Gastroesophageal sphincter (tissue), 4 donors: ENCODE results near the gene ITPA. TPM values are rescaled to one million over a fixed set of nuclear protein-coding genes. Genes with fewer than 3 reads are reported as not detected.

ENCODE experiments used
- ATAC-seq: fragments of 150-250 bp; one replicate; pipeline ENCODE4 v1.9.1; 2016; ENCODE audit warnings: mild to moderate bottlenecking, moderate library complexity
- H3K27ac ChIP-seq, 4 donors: fragments of 200-600 bp; sonication (generic) in 3 of 4; 1 replicate in 3 of 4; 2 replicates in 1 of 4; pipeline ENCODE4 v1.5.1; 2016 to 2019
- H3K27me3 ChIP-seq: fragments of 200-600 bp; sonication (generic); one replicate; pipeline ENCODE4 v1.5.1; 2019
- H3K36me3 ChIP-seq, 2 donors: fragments of 200-600 bp; sonication (generic); one replicate each; pipeline ENCODE4 v1.5.1; 2019; ENCODE audit warnings: control low read depth in 1 of 2
- H3K4me1 ChIP-seq, 3 donors: fragments of 200-600 bp; sonication (generic); 1 replicate in 2 of 3; 2 replicates in 1 of 3; pipeline ENCODE4 v1.5.1; 2016 to 2019; ENCODE audit warnings: control low read depth in 2 of 3
- H3K4me3 ChIP-seq, 2 donors: fragments of 200-600 bp; sonication (generic); one replicate each; pipeline ENCODE4 v1.5.1; 2019; ENCODE audit warnings: mild to moderate bottlenecking in 1 of 2, moderate library complexity in 1 of 2
- H3K9me3 ChIP-seq, 3 donors: fragments of 200-600 bp; sonication (generic); one replicate each; pipeline ENCODE4 v1.5.1; 2017 to 2019; ENCODE audit warnings: control low read depth in 2 of 3
- EP300 ChIP-seq: sonication (generic); formaldehyde crosslinking; IDR thresholded peaks from one replicate; pipeline ENCODE4 v1.6.1; 2017; ENCODE audit warnings: antibody characterized with exemption, mild to moderate bottlenecking
- POLR2A ChIP-seq, 2 donors: fragments of 450-650 bp; IDR thresholded peaks; one replicate each; pipeline ENCODE4 v1.6.1; 2017; ENCODE audit warnings: antibody characterized with exemption in 2 of 2, mild to moderate bottlenecking in 2 of 2, moderate library complexity in 1 of 2
- POLR2AphosphoS5 ChIP-seq: sonication (generic); formaldehyde crosslinking; IDR thresholded peaks from one replicate; pipeline ENCODE4 v1.6.1; 2017; ENCODE audit warnings: antibody characterized with exemption
- WGBS, 2 donors: methylation state at CpG; one replicate each; pipeline ENCODE4 v1.1.5; 2018; ENCODE audit warnings: low coverage in 1 of 2; 5-methylcytosine and 5-hydroxymethylcytosine counted together
- total RNA-seq, 4 donors: library from RNA; depleted of rRNA; stranded (reverse); fragments of >200 nt; gene quantifications; one replicate each; pipeline ENCODE4 v1.1.0, GENCODE V29; 2016
- TF ChIP-seq, protein P1 (sequence below), 4 experiments: fragments of 200-600 bp in 2 of 4; fragments of 450-650 bp in 2 of 4; sonication (generic) in 1 of 4; IDR thresholded peaks; one replicate each; pipeline ENCODE4 v1.5.1; 2017 to 2019; ENCODE audit warnings: antibody characterized with exemption in 4 of 4, mild to moderate bottlenecking in 2 of 4, moderate library complexity in 2 of 4

ITPA gene
- total RNA-seq, 4 donors from 2014 or later: 23.5 to 26.8 (median 25.2) TPM

DNA sequence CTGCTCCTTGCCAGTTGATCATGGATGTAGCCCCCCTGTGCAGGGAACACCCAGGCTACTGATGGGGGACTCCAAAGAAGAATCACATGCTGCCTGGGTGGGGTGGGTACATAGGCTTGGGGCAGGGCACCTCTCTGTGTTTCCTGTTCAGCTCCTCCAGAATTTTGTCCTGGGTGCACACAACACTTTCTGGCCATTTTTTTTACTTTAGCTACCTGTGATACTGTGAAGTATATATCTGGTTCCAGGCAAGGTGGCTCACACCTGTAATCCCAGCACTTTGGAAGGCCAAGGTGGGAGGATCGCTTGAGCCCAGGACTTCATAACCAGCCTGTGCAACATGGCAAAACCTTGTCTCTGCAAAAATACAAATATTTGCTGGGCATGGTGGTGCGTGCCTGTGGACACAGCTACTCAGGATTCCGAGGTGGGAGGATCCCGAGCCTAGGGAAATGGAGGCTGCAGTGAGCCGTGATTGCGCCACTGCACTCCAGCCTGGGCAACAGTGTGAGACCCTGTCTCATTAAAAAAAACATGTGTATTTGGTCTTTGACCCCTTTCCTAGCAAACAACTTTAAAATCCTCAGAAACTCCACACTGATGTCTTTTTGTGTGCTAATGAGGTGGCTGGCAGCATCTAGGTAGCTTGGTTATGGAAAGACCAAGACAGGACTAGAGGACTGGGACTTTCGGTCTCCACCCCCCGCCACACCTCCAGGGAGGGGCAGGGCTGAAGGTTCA, 15.6 kb downstream of the ITPA start:
- Histone ChIP-seq H3K27me3 (no peaks in the 10 kb centered on the region), H3K4me3 (no peak overlapping the region), H3K36me3 (peaks cover 0 to 62% of the 10 kb centered on the region in 2 donors), H3K9me3 (no peaks in the 10 kb centered on the region), H3K27ac (no peak overlapping the region), H3K4me1 (no peaks in the 10 kb centered on the region)
- ATAC-seq: no peak
- 40 to 100% methylated on average over 1 of the region's 8 CpGs for WGBS, 2 donors
- TF ChIP-seq EP300 (no peak), POLR2AphosphoS5 (no peak), POLR2A (IDR thresholded peaks at IDR 0.05) (no peak)
- TF ChIP-seq, protein P1, sequence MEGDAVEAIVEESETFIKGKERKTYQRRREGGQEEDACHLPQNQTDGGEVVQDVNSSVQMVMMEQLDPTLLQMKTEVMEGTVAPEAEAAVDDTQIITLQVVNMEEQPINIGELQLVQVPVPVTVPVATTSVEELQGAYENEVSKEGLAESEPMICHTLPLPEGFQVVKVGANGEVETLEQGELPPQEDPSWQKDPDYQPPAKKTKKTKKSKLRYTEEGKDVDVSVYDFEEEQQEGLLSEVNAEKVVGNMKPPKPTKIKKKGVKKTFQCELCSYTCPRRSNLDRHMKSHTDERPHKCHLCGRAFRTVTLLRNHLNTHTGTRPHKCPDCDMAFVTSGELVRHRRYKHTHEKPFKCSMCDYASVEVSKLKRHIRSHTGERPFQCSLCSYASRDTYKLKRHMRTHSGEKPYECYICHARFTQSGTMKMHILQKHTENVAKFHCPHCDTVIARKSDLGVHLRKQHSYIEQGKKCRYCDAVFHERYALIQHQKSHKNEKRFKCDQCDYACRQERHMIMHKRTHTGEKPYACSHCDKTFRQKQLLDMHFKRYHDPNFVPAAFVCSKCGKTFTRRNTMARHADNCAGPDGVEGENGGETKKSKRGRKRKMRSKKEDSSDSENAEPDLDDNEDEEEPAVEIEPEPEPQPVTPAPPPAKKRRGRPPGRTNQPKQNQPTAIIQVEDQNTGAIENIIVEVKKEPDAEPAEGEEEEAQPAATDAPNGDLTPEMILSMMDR (IDR thresholded peaks at IDR 0.05): no peak

DNA sequence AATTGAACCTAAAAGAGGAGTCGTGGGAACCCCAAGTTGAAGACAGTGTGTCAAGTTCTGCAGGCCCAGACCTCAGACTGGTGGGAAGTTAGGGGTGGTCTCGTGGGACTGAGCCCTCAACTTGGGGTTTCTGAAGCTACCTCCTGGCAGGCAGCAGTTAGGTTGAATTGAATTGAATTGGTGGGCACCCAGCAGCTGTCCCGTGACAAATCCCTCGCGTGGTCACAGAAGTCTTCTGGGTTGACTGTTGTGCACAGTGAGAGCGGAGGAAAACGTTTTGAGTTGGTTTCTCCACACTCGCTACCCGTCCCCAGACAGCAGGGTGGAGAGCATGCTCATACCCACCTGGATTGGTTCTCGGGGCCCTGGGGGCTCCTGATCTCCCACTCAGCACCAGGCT, 16.8 kb downstream of the ITPA start:
- H3K36me3 ChIP-seq: peaks cover 0 to 50% of the 10 kb centered on the region in 2 donors
- ATAC-seq: no peak
- TF ChIP-seq POLR2A (IDR thresholded peaks at IDR 0.05): no peak
- no peak for TF ChIP-seq EP300
- no peaks in the 10 kb centered on the region for H3K9me3 ChIP-seq
- WGBS, 2 donors: 92 to 96% methylated on average over 3 to 7 of the region's 10 CpGs
- no peaks in the 10 kb centered on the region for H3K4me1 ChIP-seq
- H3K27ac ChIP-seq: no peak overlapping the region
- H3K4me3 ChIP-seq: no peak overlapping the region
- no peaks in the 10 kb centered on the region for H3K27me3 ChIP-seq

DNA sequence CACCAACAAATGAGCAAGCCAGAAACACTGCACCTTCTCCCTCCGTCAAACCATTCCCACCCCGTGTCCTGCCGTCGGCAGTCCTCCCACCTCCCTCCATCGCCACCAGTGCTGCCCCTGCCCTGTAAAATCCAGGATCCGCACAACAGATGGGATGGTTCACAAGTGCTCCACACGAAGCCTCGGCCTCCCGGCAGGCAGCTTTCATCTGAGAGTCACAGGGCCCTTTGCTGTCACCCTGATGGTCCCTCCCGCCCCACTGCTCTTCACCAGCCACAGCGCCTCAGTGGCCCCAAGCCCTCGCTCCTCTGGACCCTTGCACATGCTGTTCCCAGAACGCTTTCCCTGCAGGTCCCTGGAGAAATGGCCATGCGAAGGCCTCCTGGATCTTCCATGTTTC, 17.6 kb downstream of the ITPA start:
- Histone ChIP-seq H3K27ac (no peak overlapping the region), H3K4me1 (no peaks in the 10 kb centered on the region), H3K4me3 (no peak overlapping the region), H3K9me3 (no peaks in the 10 kb centered on the region), H3K36me3 (peaks cover 0 to 42% of the 10 kb centered on the region in 2 donors), H3K27me3 (no peaks in the 10 kb centered on the region)
- no peak for ATAC-seq
- TF ChIP-seq POLR2A (IDR thresholded peaks at IDR 0.05): no peak
- TF ChIP-seq POLR2AphosphoS5: no peak
- TF ChIP-seq, protein P1 (IDR thresholded peaks at IDR 0.05): no peak
- no peak for TF ChIP-seq EP300
- WGBS, 2 donors: 71% methylated on average over 5 of the region's 14 CpGs; no CpG with 5 or more reads in 1 of the 2 donors

DNA sequence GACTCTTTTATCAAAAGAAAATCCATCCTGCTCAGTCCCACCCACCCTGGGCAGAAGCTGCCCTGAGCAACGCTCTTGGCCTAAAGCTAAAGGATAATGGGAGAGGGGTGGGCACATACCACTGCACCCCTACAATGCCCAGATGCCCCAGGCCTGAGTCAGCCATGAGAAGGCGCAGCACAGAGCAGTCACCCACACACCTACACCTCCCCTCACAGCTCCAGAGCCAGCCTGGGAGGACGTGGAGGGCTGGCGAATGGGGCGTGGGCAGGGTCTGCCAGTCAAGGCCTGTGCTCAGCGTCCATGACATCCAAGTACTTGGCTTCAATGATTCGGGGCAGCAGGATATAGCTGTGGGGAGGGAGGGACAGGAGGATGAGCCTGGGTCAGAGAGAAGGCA, 18.2 kb downstream of the ITPA start:
- Histone ChIP-seq H3K36me3 (peaks cover 0 to 36% of the 10 kb centered on the region in 2 donors), H3K4me3 (no peak overlapping the region), H3K4me1 (no peaks in the 10 kb centered on the region), H3K27ac (no peak overlapping the region), H3K27me3 (no peaks in the 10 kb centered on the region), H3K9me3 (no peaks in the 10 kb centered on the region)
- no peak for TF ChIP-seq EP300
- TF ChIP-seq POLR2AphosphoS5: no peak
- TF ChIP-seq, protein P1 (IDR thresholded peaks at IDR 0.05): no peak
- TF ChIP-seq POLR2A (IDR thresholded peaks at IDR 0.05): no peak
- 60% methylated on average over 1 of the region's 7 CpGs; no CpG with 5 or more reads in 1 of the 2 donors for WGBS, 2 donors
- ATAC-seq: no peak

DNA sequence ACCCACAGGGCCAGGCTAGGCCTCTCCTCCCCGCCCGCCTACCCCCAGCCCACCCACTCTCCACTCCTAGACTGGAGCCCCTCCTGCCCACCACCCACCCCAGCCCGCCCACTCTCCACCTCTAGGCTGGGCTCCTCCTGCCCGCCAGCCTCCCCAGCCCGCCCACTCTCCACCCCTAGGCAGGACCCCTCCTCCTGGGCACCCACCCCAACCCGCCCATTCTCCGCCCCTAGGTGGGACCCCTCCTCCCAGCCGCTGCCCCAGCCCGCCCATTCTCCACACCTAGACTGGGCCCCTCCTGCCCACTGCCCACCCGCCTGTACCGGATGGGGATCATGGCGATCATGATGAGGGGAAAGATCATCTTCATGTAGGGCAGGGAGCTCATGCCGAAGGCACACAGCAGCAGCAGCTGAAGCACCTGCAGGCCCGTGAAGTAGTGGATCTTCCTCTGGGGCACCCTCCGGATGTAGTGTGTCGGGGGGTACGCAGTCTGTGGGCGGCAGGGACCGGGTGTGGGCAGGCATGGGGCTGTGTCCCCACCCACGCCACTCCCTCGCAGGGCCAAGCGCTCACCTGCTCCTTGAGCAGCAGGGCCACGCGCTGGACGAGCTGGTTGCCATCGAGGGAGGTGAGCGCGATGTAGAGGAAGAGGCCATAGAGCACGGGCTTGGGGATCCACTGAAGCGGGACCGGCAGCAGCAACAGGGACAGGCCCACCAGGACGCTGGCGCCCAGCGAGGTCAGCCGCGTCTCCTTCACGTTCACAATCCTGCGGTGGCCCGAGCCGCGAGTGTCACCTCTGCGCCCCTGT, 18.8 kb downstream of the ITPA start:
- ATAC-seq: no peak
- Histone ChIP-seq H3K4me1 (no peaks in the 10 kb centered on the region), H3K27ac (no peak overlapping the region), H3K4me3 (no peak overlapping the region), H3K27me3 (no peaks in the 10 kb centered on the region), H3K9me3 (no peaks in the 10 kb centered on the region), H3K36me3 (peaks cover 0 to 30% of the 10 kb centered on the region in 2 donors)
- TF ChIP-seq POLR2AphosphoS5 (no peak), POLR2A (IDR thresholded peaks at IDR 0.05) (no peak), EP300 (no peak)
- TF ChIP-seq, protein P1 (IDR thresholded peaks at IDR 0.05): no peak
- WGBS, 2 donors: 82% methylated on average over 3 of the region's 42 CpGs; no CpG with 5 or more reads in 1 of the 2 donors
